Astrocyte (in vitro differentiated cells and primary cell): ENCODE data around the gene GALNS. TPM values are rescaled to one million over a fixed set of nuclear protein-coding genes. Genes with fewer than 3 reads are reported as not detected.
A peak's percentile ranks its signal among the peaks of the same experiment; 100 is the strongest.

Experiments
- DNase-seq: peaks from one replicate; pipeline ENCODE4 v3.0.0-alpha.2; 2010; ENCODE audit warnings: low read depth
- FAIRE-seq: peaks from 2 replicates; lab custom pipeline; 2011; peaks lifted over from hg19 to GRCh38; lab: Jason Lieb, UNC
- H2AFZ ChIP-seq: 2 replicates; pipeline ENCODE4 v1.6.0; 2012; ENCODE audit warnings: low read depth, low read length, inconsistent platforms
- H3K27ac ChIP-seq: 2 replicates; pipeline ENCODE4 v1.5.1; 2011; ENCODE audit warnings: low read depth, low read length, inconsistent platforms
- H3K27me3 ChIP-seq: 2 replicates; pipeline ENCODE4 v1.6.0; 2011; ENCODE audit warnings: low read length, inconsistent platforms; ENCODE audit not compliant: insufficient read depth
- H3K36me3 ChIP-seq: 2 replicates; pipeline ENCODE4 v1.5.1; 2011; ENCODE audit warnings: low read length, inconsistent platforms; ENCODE audit not compliant: insufficient read depth
- H3K4me1 ChIP-seq: 2 replicates; pipeline ENCODE4 v1.5.1; 2011; ENCODE audit warnings: low read length, inconsistent platforms; ENCODE audit not compliant: insufficient read depth
- H3K4me2 ChIP-seq: 2 replicates; pipeline ENCODE4 v1.6.0; 2012; ENCODE audit warnings: low read length, inconsistent platforms
- H3K4me3 ChIP-seq: 2 replicates; pipeline ENCODE4 v1.5.1; 2011; ENCODE audit warnings: low read depth, mild to moderate bottlenecking, low read length, inconsistent platforms; ENCODE audit not compliant: insufficient read depth
- H3K79me2 ChIP-seq: 2 replicates; pipeline ENCODE4 v1.6.0; 2012; ENCODE audit warnings: mild to moderate bottlenecking, low read length, inconsistent platforms; ENCODE audit not compliant: insufficient read depth
- H3K9ac ChIP-seq: 2 replicates; pipeline ENCODE4 v1.6.0; 2012; ENCODE audit warnings: mild to moderate bottlenecking, low read length, inconsistent platforms
- H3K9me3 ChIP-seq: 2 replicates; pipeline ENCODE4 v1.5.1; 2012; ENCODE audit warnings: low read depth, mild to moderate bottlenecking, low read length, inconsistent platforms; ENCODE audit not compliant: insufficient read depth
- H4K20me1 ChIP-seq: 2 replicates; pipeline ENCODE4 v1.6.0; 2012; ENCODE audit warnings: low read length, inconsistent platforms; ENCODE audit not compliant: insufficient read depth
- H3K27ac Mint-ChIP-seq: one replicate; pipeline ENCODE4 v1.8.0; 2021; ENCODE audit warnings: mild to moderate bottlenecking, mixed read lengths; ENCODE audit not compliant: unreplicated experiment
- H3K27me3 Mint-ChIP-seq: one replicate; pipeline ENCODE4 v1.8.0; 2021; ENCODE audit warnings: low read depth, mixed read lengths; ENCODE audit not compliant: unreplicated experiment
- H3K36me3 Mint-ChIP-seq: one replicate; pipeline ENCODE4 v1.8.0; 2021; ENCODE audit warnings: low read depth, mixed read lengths; ENCODE audit not compliant: unreplicated experiment
- H3K4me1 Mint-ChIP-seq: one replicate; pipeline ENCODE4 v1.8.0; 2021; ENCODE audit warnings: low read depth, mixed read lengths; ENCODE audit not compliant: unreplicated experiment
- H3K4me3 Mint-ChIP-seq: one replicate; pipeline ENCODE4 v1.8.0; 2021; ENCODE audit warnings: mild to moderate bottlenecking, moderate library complexity, mixed read lengths; ENCODE audit not compliant: unreplicated experiment
- H3K9me3 Mint-ChIP-seq: one replicate; pipeline ENCODE4 v1.8.0; 2021; ENCODE audit warnings: mild to moderate bottlenecking, mixed read lengths; ENCODE audit not compliant: unreplicated experiment
- EZH2 ChIP-seq: IDR thresholded peaks from 2 replicates; pipeline ENCODE4 v1.6.1; 2012; ENCODE audit warnings: mild to moderate bottlenecking, low read length, inconsistent platforms; ENCODE audit not compliant: insufficient read depth
- total RNA-seq: library from RNA; stranded (reverse); gene quantifications from 2 replicates; pipeline ENCODE4 v1.2.1, GENCODE V29; 2021
- TF ChIP-seq, protein P1 (sequence below): IDR thresholded peaks from 2 replicates; pipeline ENCODE4 v1.5.1; 2011; ENCODE audit warnings: low read depth, mild to moderate bottlenecking, inconsistent platforms, low read length, moderate library complexity; ENCODE audit not compliant: insufficient read depth

The GALNS gene
- total RNA-seq, 1 donor from 2014 or later, result 31.7 TPM

DNA sequence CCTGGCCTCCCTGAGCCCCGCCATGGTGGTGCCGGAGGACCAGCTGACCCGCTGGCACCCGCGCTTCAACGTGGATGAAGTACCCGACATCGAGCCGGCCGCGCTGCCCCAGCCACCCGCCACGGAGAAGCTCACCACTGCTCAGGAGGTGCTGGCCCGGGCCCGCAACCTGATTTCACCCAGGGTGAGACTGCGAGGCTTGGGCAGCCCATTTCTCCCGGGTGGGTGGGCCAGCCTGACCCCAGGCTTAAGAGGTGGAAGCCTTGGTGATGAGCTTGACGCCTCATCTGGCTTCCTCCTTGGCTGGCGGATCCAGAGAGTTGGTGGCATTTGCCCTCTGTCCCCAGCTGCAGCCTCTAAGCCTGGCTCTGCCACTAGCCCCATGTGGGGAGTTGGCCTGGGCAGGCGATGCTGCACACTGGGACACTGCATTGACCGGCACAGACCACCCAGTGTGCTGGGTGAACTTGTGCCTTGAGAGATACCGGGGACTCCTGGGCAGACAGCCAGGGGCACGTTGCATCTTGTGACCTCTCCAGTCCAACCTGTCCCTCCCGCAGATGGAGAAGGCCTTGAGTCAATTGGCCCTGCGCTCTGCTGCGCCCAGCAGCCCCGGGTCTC, 50.1 kb downstream of the GALNS start:
- no peaks in the 10 kb centered on the region for H3K4me1 Mint-ChIP-seq
- H2AFZ ChIP-seq, result no peak overlapping the region
- TF ChIP-seq, protein P1, sequence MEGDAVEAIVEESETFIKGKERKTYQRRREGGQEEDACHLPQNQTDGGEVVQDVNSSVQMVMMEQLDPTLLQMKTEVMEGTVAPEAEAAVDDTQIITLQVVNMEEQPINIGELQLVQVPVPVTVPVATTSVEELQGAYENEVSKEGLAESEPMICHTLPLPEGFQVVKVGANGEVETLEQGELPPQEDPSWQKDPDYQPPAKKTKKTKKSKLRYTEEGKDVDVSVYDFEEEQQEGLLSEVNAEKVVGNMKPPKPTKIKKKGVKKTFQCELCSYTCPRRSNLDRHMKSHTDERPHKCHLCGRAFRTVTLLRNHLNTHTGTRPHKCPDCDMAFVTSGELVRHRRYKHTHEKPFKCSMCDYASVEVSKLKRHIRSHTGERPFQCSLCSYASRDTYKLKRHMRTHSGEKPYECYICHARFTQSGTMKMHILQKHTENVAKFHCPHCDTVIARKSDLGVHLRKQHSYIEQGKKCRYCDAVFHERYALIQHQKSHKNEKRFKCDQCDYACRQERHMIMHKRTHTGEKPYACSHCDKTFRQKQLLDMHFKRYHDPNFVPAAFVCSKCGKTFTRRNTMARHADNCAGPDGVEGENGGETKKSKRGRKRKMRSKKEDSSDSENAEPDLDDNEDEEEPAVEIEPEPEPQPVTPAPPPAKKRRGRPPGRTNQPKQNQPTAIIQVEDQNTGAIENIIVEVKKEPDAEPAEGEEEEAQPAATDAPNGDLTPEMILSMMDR, result no peak
- no peak for TF ChIP-seq EZH2
- no peaks in the 10 kb centered on the region for H3K9me3 ChIP-seq
- H3K27ac ChIP-seq, result no peak overlapping the region
- peaks cover 32% of the 10 kb centered on the region for H3K4me1 ChIP-seq
- H3K27me3 ChIP-seq, result no peaks in the 10 kb centered on the region
- H3K4me2 ChIP-seq, result no peak overlapping the region
- FAIRE-seq (no peak), DNase-seq (no peak)
- no peak overlapping the region for H3K27ac Mint-ChIP-seq
- H3K36me3 ChIP-seq, result peaks cover 3% of the 10 kb centered on the region
- H3K9ac ChIP-seq, result no peak overlapping the region
- peaks cover 39% of the 10 kb centered on the region for H4K20me1 ChIP-seq
- H3K36me3 Mint-ChIP-seq, result peaks cover 2% of the 10 kb centered on the region
- H3K27me3 Mint-ChIP-seq, result no peaks in the 10 kb centered on the region
- H3K79me2 ChIP-seq, result peaks cover 49% of the 10 kb centered on the region
- H3K4me3 ChIP-seq, result no peak overlapping the region
- H3K9me3 Mint-ChIP-seq, result no peaks in the 10 kb centered on the region
- H3K4me3 Mint-ChIP-seq, result no peak overlapping the region

- Mint-ChIP-seq H3K4me3 (no peak overlapping the region), H3K4me1 (no peaks in the 10 kb centered on the region), H3K27me3 (no peaks in the 10 kb centered on the region), H3K27ac (no peak overlapping the region), H3K36me3 (peaks cover 2% of the 10 kb centered on the region), H3K9me3 (no peaks in the 10 kb centered on the region)
- Histone ChIP-seq H3K9ac (no peak overlapping the region), H3K9me3 (no peaks in the 10 kb centered on the region), H3K4me2 (peak overlapping the region; percentile 91), H3K4me3 (no peak overlapping the region), H2AFZ (no peak overlapping the region), H3K4me1 (peaks cover 29% of the 10 kb centered on the region), H3K79me2 (peaks cover 42% of the 10 kb centered on the region), H3K36me3 (peaks cover 3% of the 10 kb centered on the region), H3K27ac (no peak overlapping the region), H4K20me1 (peaks cover 37% of the 10 kb centered on the region), H3K27me3 (no peaks in the 10 kb centered on the region)
- FAIRE-seq (no peak), DNase-seq (no peak)
- TF ChIP-seq, protein P1, result no peak
- no peak for TF ChIP-seq EZH2
Measured at GRCh38 chr16:88805887-88806393, 50.8 kb downstream of the GALNS start.

DNA sequence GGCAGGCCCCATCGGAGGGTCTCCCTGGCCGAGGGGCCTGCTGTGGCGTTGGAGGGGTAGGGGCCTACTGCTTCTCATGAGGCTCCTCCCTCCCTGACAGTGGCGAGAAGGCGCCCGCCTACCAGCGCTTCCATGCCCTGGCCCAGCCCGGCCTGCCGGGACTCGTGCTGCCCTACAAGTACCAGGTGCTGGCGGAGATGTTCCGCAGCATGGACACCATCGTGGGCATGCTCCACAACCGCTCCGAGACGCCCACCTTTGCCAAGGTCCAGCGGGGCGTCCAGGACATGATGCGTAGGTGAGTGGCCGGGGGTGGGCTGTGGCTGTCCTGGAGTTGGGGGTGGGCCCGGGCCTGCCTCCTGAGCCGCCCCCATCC, 51.4 kb downstream of the GALNS start:
- H3K9me3 ChIP-seq, result no peaks in the 10 kb centered on the region
- Mint-ChIP-seq H3K9me3 (no peaks in the 10 kb centered on the region), H3K4me1 (no peaks in the 10 kb centered on the region), H3K27me3 (no peaks in the 10 kb centered on the region), H3K27ac (no peak overlapping the region), H3K36me3 (peaks cover 2% of the 10 kb centered on the region), H3K4me3 (no peak overlapping the region)
- no peak for DNase-seq
- peak overlapping the region; percentile 91 for H3K4me2 ChIP-seq
- H3K36me3 ChIP-seq, result peaks cover 3% of the 10 kb centered on the region
- peaks cover 31% of the 10 kb centered on the region for H4K20me1 ChIP-seq
- H3K79me2 ChIP-seq, result peaks cover 36% of the 10 kb centered on the region
- no peak overlapping the region for H2AFZ ChIP-seq
- no peaks in the 10 kb centered on the region for H3K27me3 ChIP-seq
- H3K27ac ChIP-seq, result no peak overlapping the region
- H3K9ac ChIP-seq, result no peak overlapping the region
- FAIRE-seq, result no peak
- TF ChIP-seq EZH2, result no peak
- TF ChIP-seq, protein P1, result no peak
- H3K4me3 ChIP-seq, result no peak overlapping the region
- peaks cover 23% of the 10 kb centered on the region for H3K4me1 ChIP-seq
